H1 (cell line): ENCODE results near the gene ROBO2. TPM values are rescaled to one million over a fixed set of nuclear protein-coding genes. Genes with fewer than 3 reads are reported as not detected.

Source experiments
- BRCA1 ChIP-seq: IDR thresholded peaks from 2 replicates; pipeline ENCODE4 v1.6.1; 2012; ENCODE audit warnings: low read depth, low read length, improper control_type of control experiment
- CHD2 ChIP-seq: IDR thresholded peaks from 2 replicates; pipeline ENCODE4 v1.6.1; 2012; ENCODE audit warnings: low read length, improper control_type of control experiment
- CHD7 ChIP-seq: fragments of 300-600 bp; sonication (generic); IDR thresholded peaks from 2 replicates; pipeline ENCODE4 v1.7.1; 2012; ENCODE audit warnings: low read length, moderate library complexity, mild to moderate bottlenecking, inconsistent platforms; ENCODE audit not compliant: insufficient replicate concordance
- CREB1 ChIP-seq: IDR thresholded peaks from 2 replicates; pipeline ENCODE4 v1.6.1; 2012; ENCODE audit warnings: inconsistent platforms
- EZH2 ChIP-seq: fragments of 200-600 bp; sonication (generic); IDR thresholded peaks from 2 replicates; pipeline ENCODE4 v1.7.1; 2012; ENCODE audit warnings: low read depth, mild to moderate bottlenecking, moderate library complexity, low read length, inconsistent platforms; ENCODE audit not compliant: severe bottlenecking
- KDM4A ChIP-seq: IDR thresholded peaks from one replicate; pipeline ENCODE4 v1.7.1; 2012; ENCODE audit warnings: low read depth, mild to moderate bottlenecking, moderate library complexity, low read length, inconsistent platforms; ENCODE audit not compliant: severe bottlenecking
- POLR2AphosphoS5 ChIP-seq: IDR thresholded peaks from 2 replicates; pipeline ENCODE4 v1.6.1; 2011; ENCODE audit warnings: low read depth, low read length
- RNF2 ChIP-seq: fragments of 200-900, 300-1000 bp; sonication (generic); IDR thresholded peaks from 2 replicates; pipeline ENCODE4 v1.7.1; 2016; ENCODE audit warnings: borderline replicate concordance, low read depth, mild to moderate bottlenecking, antibody characterized with exemption, low read length; ENCODE audit not compliant: poor library complexity, severe bottlenecking; ENCODE audit errors: missing control alignments
- SP4 ChIP-seq: IDR thresholded peaks from 2 replicates; pipeline ENCODE4 v1.6.1; 2012; ENCODE audit warnings: low read length, inconsistent platforms
- USF2 ChIP-seq: IDR thresholded peaks from 2 replicates; pipeline ENCODE4 v1.6.1; 2011; ENCODE audit warnings: low read length, improper control_type of control experiment
- polyA plus RNA-seq, 7 experiments: library from polyadenylated mRNA; depleted of rRNA in 3 of 7; stranded (reverse) in 5 of 7; unstranded in 2 of 7; fragments of >200 nt in 5 of 7; fragments of 200-250 nt in 2 of 7; gene quantifications; 1 replicate in 5 of 7; 2 replicates in 1 of 7; 4 replicates in 1 of 7; pipeline versions ENCODE4 v1.2.1 to v1.2.3, GENCODE V29; 2011 to 2013; ENCODE audit warnings: missing spikeins in 2 of 7, mixed read lengths in 2 of 7
- total RNA-seq: library from RNA; stranded (reverse); fragmentation: NEBNext Ultra II Directional; extraction: Animal tissue kit (Norgen Biotek cat#: 25700); gene quantifications from 2 replicates; pipeline ENCODE4 v1.2.1, GENCODE V29; 2021

The ROBO2 gene
- total and polyA plus RNA-seq, 2 of the 8 experiments (the other 6 are each of a cell fraction or from before 2014, with no cell fraction given): 1.5 to 2.9 TPM

- TF ChIP-seq CHD7 (no peak), USF2 (no peak), KDM4A (no peak), CREB1 (no peak), RNF2 (no peak), SP4 (no peak), EZH2 (no peak), POLR2AphosphoS5 (no peak), BRCA1 (no peak), CHD2 (no peak)
Observed at GRCh38 chr3:77028005-77028404, 11.9 kb upstream of the ROBO2 start (continued).
